GM12875 (cell line): ENCODE data around the gene VKORC1L1.

Source experiments
- H3K4me3 ChIP-seq: one replicate; pipeline ENCODE4 v1.5.1; 2011; ENCODE audit warnings: low read depth, low read length, control low read depth
- TF ChIP-seq, protein P1 (sequence below): IDR thresholded peaks from 2 replicates; pipeline ENCODE4 v1.5.1; 2011; ENCODE audit warnings: low read depth, mild to moderate bottlenecking, control low read depth, inconsistent platforms, low read length, moderate library complexity, borderline replicate concordance; ENCODE audit not compliant: insufficient read depth

Gene VKORC1L1

DNA sequence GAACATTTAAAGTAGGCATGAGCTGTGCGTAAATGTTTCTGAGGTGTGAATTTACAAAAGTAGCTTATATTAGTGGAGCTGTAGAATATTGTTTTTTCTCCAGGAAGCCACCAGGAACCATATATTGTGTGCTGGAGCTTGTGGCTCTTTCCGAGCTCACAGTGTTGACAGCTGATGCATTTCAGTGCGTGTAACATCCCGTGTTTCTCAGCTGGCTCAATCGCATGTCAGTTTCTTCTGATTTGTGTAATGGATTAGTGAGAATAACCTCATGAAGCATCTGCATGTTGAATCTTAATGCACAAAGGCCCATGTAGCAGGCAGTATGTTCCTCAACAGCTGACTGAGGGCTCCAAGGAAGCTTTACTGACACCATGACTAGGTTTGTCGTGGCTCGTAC lies 39.4 kb downstream of the VKORC1L1 start:
- TF ChIP-seq, protein P1, sequence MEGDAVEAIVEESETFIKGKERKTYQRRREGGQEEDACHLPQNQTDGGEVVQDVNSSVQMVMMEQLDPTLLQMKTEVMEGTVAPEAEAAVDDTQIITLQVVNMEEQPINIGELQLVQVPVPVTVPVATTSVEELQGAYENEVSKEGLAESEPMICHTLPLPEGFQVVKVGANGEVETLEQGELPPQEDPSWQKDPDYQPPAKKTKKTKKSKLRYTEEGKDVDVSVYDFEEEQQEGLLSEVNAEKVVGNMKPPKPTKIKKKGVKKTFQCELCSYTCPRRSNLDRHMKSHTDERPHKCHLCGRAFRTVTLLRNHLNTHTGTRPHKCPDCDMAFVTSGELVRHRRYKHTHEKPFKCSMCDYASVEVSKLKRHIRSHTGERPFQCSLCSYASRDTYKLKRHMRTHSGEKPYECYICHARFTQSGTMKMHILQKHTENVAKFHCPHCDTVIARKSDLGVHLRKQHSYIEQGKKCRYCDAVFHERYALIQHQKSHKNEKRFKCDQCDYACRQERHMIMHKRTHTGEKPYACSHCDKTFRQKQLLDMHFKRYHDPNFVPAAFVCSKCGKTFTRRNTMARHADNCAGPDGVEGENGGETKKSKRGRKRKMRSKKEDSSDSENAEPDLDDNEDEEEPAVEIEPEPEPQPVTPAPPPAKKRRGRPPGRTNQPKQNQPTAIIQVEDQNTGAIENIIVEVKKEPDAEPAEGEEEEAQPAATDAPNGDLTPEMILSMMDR, result no peak
- H3K4me3 ChIP-seq, result no peak overlapping the region

- no peak overlapping the region for H3K4me3 ChIP-seq
- TF ChIP-seq, protein P1, result no peak
Observed at GRCh38 chr7:65915921-65916657, 43.2 kb downstream of the VKORC1L1 start.

DNA sequence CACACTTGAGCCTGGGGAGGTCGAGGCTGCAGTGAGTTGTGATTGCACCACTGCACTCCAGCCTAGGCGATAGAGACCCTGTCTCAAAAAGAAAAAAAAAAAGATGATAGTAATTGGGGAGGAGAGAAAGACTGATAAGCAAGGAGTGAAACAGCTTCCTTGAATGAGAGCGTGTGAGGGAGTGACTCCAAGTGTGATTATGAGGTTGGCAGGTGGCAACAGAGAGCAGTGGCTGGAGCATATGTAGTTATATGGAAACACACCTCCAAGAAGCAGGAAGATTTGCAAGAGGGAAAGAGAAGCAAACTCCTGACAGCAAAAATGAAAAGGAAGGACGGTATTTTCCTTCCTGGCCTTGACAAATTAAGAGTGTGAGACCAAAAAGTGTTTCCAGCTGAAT lies 50.4 kb downstream of the VKORC1L1 start:
- TF ChIP-seq, protein P1, result no peak
- no peak overlapping the region for H3K4me3 ChIP-seq

DNA sequence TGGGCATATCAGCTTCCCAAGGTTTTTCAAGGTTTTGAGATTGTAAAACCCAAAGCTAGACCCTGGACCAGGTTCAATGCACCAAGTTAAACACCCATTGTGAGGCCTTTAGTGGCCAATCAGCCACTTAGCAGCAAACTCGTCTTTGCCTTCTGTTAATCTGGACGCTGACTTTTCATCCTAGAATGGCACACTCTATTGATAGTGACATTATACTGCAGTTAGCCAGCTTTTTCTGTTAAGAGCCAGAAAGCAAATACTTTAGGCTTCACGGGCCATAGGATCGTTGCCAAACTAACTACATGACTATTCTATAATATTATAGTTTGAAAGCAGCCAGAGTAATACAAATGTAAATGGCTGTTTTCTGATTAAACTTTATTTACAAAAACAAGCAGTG lies 51.3 kb downstream of the VKORC1L1 start:
- H3K4me3 ChIP-seq, result no peak overlapping the region
- TF ChIP-seq, protein P1, result no peak

- TF ChIP-seq, protein P1, result no peak
- H3K4me3 ChIP-seq, result no peak overlapping the region
Observed at GRCh38 chr7:65925040-65925439, 52.2 kb downstream of the VKORC1L1 start.

DNA sequence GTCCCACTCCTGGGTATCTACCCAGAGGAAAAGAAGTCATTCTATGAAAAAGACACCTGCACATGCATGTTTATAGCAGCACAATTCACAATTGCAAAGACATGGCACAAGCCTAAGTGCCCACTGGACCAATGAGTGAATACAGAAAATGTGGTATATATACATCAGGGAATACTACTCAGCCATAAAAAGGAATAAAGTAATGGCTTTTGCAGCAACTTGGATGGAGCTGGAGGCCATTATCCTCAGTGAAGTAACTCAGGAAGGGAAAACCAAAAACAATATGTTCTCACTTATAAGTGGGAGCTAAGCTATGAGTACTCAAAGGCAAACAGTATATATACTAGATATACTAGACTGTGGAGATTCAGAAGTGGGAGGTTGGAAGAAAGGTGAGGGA lies 53.7 kb downstream of the VKORC1L1 start:
- TF ChIP-seq, protein P1, result no peak
- H3K4me3 ChIP-seq, result no peak overlapping the region

GRCh38 chr7:65927489-65928448 lies 54.9 kb downstream of the VKORC1L1 start:
- TF ChIP-seq, protein P1, result no peak

More at GRCh38 chr7:65927489-65928448, 54.9 kb downstream of the VKORC1L1 start:
- H3K4me3 ChIP-seq, result no peak overlapping the region
